NCI-H748 (cell line): ENCODE results near the gene DOCK4.

Experiments
- DNase-seq: peaks from one replicate; lab custom pipeline; 2025; ENCODE audit not compliant: unreplicated experiment; lab: John Stamatoyannopoulos, UW

Gene DOCK4

GRCh38 chr7:112116894-112117293 lies 89.3 kb downstream of the DOCK4 start:
- peak; percentile 97 for DNase-seq

- no peak for DNase-seq
Measured at GRCh38 chr7:112116358-112116757, 89.8 kb downstream of the DOCK4 start.

GRCh38 chr7:112115880-112116279 lies 90.3 kb downstream of the DOCK4 start:
- DNase-seq, result no peak

GRCh38 chr7:112113913-112114575 lies 92.2 kb downstream of the DOCK4 start:
- DNase-seq, result no peak

- DNase-seq, result no peak
Measured at GRCh38 chr7:112112822-112113255, 93.4 kb downstream of the DOCK4 start.

GRCh38 chr7:112110651-112111050 lies 95.5 kb downstream of the DOCK4 start:
- DNase-seq, result no peak

- DNase-seq, result no peak
Measured at GRCh38 chr7:112110175-112110574, 96.0 kb downstream of the DOCK4 start.

GRCh38 chr7:112108981-112109380 lies 97.2 kb downstream of the DOCK4 start:
- no peak for DNase-seq

GRCh38 chr7:112105584-112106530 lies 100.3 kb downstream of the DOCK4 start:
- no peak for DNase-seq

- DNase-seq, result peak; percentile 42
Measured at GRCh38 chr7:112104120-112104519, 102.1 kb downstream of the DOCK4 start.

- DNase-seq, result peak; percentile 16
Measured at GRCh38 chr7:112103246-112103645, 103.0 kb downstream of the DOCK4 start.

- DNase-seq, result no peak
Measured at GRCh38 chr7:112101201-112101846, 104.9 kb downstream of the DOCK4 start.

GRCh38 chr7:112097524-112097923 lies 108.7 kb downstream of the DOCK4 start:
- DNase-seq, result no peak

GRCh38 chr7:112093409-112093808 lies 112.8 kb downstream of the DOCK4 start:
- DNase-seq, result no peak

GRCh38 chr7:112092709-112093395 lies 113.3 kb downstream of the DOCK4 start:
- DNase-seq, result no peak

GRCh38 chr7:112092306-112092705 lies 113.9 kb downstream of the DOCK4 start:
- DNase-seq, result no peak

GRCh38 chr7:112091768-112092167 lies 114.4 kb downstream of the DOCK4 start:
- DNase-seq, result no peak

- no peak for DNase-seq
Measured at GRCh38 chr7:112089551-112089950, 116.6 kb downstream of the DOCK4 start.

- no peak for DNase-seq
Measured at GRCh38 chr7:112088484-112089016, 117.6 kb downstream of the DOCK4 start.

GRCh38 chr7:112086496-112087254 lies 119.5 kb downstream of the DOCK4 start:
- DNase-seq, result no peak
